ENCODE measurements around the gene KIF21A. TPM values are rescaled to one million over a fixed set of nuclear protein-coding genes. Genes with fewer than 3 reads are reported as not detected.

Gene KIF21A
- total and polyA plus RNA-seq, 2 donors (not counting 1 experiment from before 2014, with no cell fraction given): 2.5 to 5.9 TPM

GRCh38 chr12:39442831-39443080 is 164 bp downstream of the KIF21A start:
- no peaks in the 10 kb centered on the region for H4K20me1 ChIP-seq (ENCODE audit: control insufficient read depth, extremely low read depth, insufficient read depth, low read length)
- H3K4me1 ChIP-seq (ENCODE audit: control insufficient read depth, extremely low read depth, insufficient read depth, low read length): peaks cover 2% of the 10 kb centered on the region
- no peak overlapping the region for H3K27ac ChIP-seq (ENCODE audit: insufficient read depth, low read length)
- no peaks in the 10 kb centered on the region for H3K79me2 ChIP-seq (ENCODE audit: control insufficient read depth, insufficient read depth, low read length)
- no peak for DNase-seq (ENCODE audit: low read depth in 2 of 2)
- H3K36me3 ChIP-seq (ENCODE audit: control insufficient read depth, insufficient read depth, low read length): no peaks in the 10 kb centered on the region
- TF ChIP-seq EZH2 (IDR thresholded peaks at IDR 0.05; ENCODE audit: low read length, missing control alignments) (no peak), CTCF (conservative IDR thresholded peaks at IDR 0.05 in 1 of 2, IDR thresholded peaks at IDR 0.05 in 1 of 2; ENCODE audit: low read depth in 1 of 2, low read length in 2 of 2) (no peak)
- H3K9ac ChIP-seq (ENCODE audit: insufficient read depth, low read length): peak overlapping the region; percentile 69
- H3K9me3 ChIP-seq (ENCODE audit: control insufficient read depth, insufficient read depth, low read depth, low read length): no peaks in the 10 kb centered on the region
- H3K27me3 ChIP-seq (ENCODE audit: control insufficient read depth, insufficient read depth, low read length): no peaks in the 10 kb centered on the region
- H3K4me2 ChIP-seq (ENCODE audit: extremely low read depth, insufficient read depth, low read length): peak overlapping the region; percentile 78
- H3K4me3 ChIP-seq (replicated peaks in 1 of 4; ENCODE audit: control extremely low read depth in 1 of 4, insufficient read depth in 1 of 4, low read depth in 3 of 4, low read length in 4 of 4): peak overlapping the region; percentile 66 to 74 (median 68)
- peak overlapping the region; percentile 68 for H2AFZ ChIP-seq (ENCODE audit: low read length)

- Histone ChIP-seq H3K4me1 (ENCODE audit: control insufficient read depth, extremely low read depth, insufficient read depth, low read length) (peaks cover 2% of the 10 kb centered on the region), H3K4me2 (ENCODE audit: extremely low read depth, insufficient read depth, low read length) (peak overlapping the region; percentile 78), H2AFZ (ENCODE audit: low read length) (peak overlapping the region; percentile 68), H3K36me3 (ENCODE audit: control insufficient read depth, insufficient read depth, low read length) (no peaks in the 10 kb centered on the region), H3K9ac (ENCODE audit: insufficient read depth, low read length) (peak overlapping the region; percentile 69), H3K27ac (ENCODE audit: insufficient read depth, low read length) (no peak overlapping the region), H3K4me3 (replicated peaks in 1 of 4; ENCODE audit: control extremely low read depth in 1 of 4, insufficient read depth in 1 of 4, low read depth in 3 of 4, low read length in 4 of 4) (peak overlapping the region; percentile 66 to 74 (median 68)), H3K9me3 (ENCODE audit: control insufficient read depth, insufficient read depth, low read depth, low read length) (no peaks in the 10 kb centered on the region), H3K79me2 (ENCODE audit: control insufficient read depth, insufficient read depth, low read length) (no peaks in the 10 kb centered on the region), H4K20me1 (ENCODE audit: control insufficient read depth, extremely low read depth, insufficient read depth, low read length) (no peaks in the 10 kb centered on the region), H3K27me3 (ENCODE audit: control insufficient read depth, insufficient read depth, low read length) (no peaks in the 10 kb centered on the region)
- no peak for TF ChIP-seq CTCF (conservative IDR thresholded peaks at IDR 0.05 in 1 of 2, IDR thresholded peaks at IDR 0.05 in 1 of 2; ENCODE audit: low read depth in 1 of 2, low read length in 2 of 2)
- TF ChIP-seq EZH2 (IDR thresholded peaks at IDR 0.05; ENCODE audit: low read length, missing control alignments): no peak
- DNase-seq (ENCODE audit: low read depth in 2 of 2): peak; percentile 11 to 48
These were observed 723 bp downstream of the KIF21A start for GRCh38 chr12:39441963-39442830.

- Histone ChIP-seq H3K79me2 (ENCODE audit: control insufficient read depth, insufficient read depth, low read length) (no peaks in the 10 kb centered on the region), H3K36me3 (ENCODE audit: control insufficient read depth, insufficient read depth, low read length) (no peaks in the 10 kb centered on the region), H4K20me1 (ENCODE audit: control insufficient read depth, extremely low read depth, insufficient read depth, low read length) (no peaks in the 10 kb centered on the region), H2AFZ (ENCODE audit: low read length) (no peak overlapping the region), H3K9ac (ENCODE audit: insufficient read depth, low read length) (no peak overlapping the region), H3K4me1 (ENCODE audit: control insufficient read depth, extremely low read depth, insufficient read depth, low read length) (peaks cover 2% of the 10 kb centered on the region), H3K4me3 (replicated peaks in 1 of 4; ENCODE audit: control extremely low read depth in 1 of 4, insufficient read depth in 1 of 4, low read depth in 3 of 4, low read length in 4 of 4) (peak overlapping the region; percentile 66 to 74 (median 68)), H3K27me3 (ENCODE audit: control insufficient read depth, insufficient read depth, low read length) (no peaks in the 10 kb centered on the region), H3K4me2 (ENCODE audit: extremely low read depth, insufficient read depth, low read length) (peak overlapping the region; percentile 78), H3K9me3 (ENCODE audit: control insufficient read depth, insufficient read depth, low read depth, low read length) (no peaks in the 10 kb centered on the region), H3K27ac (ENCODE audit: insufficient read depth, low read length) (no peak overlapping the region)
- DNase-seq (ENCODE audit: low read depth in 2 of 2): no peak
- TF ChIP-seq CTCF (conservative IDR thresholded peaks at IDR 0.05 in 1 of 2, IDR thresholded peaks at IDR 0.05 in 1 of 2; ENCODE audit: low read depth in 1 of 2, low read length in 2 of 2) (no peak), EZH2 (IDR thresholded peaks at IDR 0.05; ENCODE audit: low read length, missing control alignments) (no peak)
These were observed 1.5 kb downstream of the KIF21A start for GRCh38 chr12:39441189-39441962.
